22Rv1 (cell line): ENCODE measurements around the gene CPNE5.

ENCODE experiments used
- ZFX ChIP-seq: fragments of 450-650 bp; IDR thresholded peaks from 2 replicates; pipeline ENCODE4 v1.6.1; 2017; ENCODE audit warnings: antibody characterized with exemption, borderline replicate concordance
- TF ChIP-seq, protein P1 (sequence below): fragments of 450-650 bp; IDR thresholded peaks from 2 replicates; pipeline ENCODE4 v1.5.1; 2017; ENCODE audit warnings: mild to moderate bottlenecking

DNA sequence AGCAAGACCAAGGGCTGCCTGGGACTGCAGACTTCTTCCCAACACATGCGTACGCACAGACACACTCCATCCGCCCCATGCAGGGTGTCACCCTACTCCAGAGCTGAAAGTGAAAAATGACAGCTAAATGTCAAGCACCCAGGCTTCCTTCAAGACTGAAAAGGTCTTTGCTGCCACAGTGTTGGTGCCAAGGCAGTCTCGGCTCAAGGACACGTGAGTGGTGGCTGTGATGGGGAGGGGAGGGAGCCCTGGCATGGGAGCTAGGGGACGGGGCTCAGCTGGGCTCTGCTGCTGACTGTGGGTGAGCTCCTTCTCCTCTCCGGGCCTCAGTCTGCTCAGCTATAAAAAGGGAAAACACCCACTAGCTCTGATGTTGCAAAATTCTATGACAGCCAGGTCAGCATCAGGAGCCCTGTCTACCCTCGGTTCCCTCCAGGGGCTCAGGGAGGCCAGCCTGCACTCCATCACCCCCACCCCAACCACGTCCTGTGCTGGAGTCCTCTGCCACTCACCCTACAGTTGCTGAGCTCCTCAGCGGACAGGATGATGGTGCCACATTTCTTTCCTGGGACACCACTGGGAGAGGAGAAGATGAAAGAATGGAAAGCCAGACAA lies 47.6 kb downstream of the CPNE5 start:
- TF ChIP-seq, protein P1, sequence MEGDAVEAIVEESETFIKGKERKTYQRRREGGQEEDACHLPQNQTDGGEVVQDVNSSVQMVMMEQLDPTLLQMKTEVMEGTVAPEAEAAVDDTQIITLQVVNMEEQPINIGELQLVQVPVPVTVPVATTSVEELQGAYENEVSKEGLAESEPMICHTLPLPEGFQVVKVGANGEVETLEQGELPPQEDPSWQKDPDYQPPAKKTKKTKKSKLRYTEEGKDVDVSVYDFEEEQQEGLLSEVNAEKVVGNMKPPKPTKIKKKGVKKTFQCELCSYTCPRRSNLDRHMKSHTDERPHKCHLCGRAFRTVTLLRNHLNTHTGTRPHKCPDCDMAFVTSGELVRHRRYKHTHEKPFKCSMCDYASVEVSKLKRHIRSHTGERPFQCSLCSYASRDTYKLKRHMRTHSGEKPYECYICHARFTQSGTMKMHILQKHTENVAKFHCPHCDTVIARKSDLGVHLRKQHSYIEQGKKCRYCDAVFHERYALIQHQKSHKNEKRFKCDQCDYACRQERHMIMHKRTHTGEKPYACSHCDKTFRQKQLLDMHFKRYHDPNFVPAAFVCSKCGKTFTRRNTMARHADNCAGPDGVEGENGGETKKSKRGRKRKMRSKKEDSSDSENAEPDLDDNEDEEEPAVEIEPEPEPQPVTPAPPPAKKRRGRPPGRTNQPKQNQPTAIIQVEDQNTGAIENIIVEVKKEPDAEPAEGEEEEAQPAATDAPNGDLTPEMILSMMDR = no peak
- no peak for TF ChIP-seq ZFX
